Coronary artery (tissue), 2 donors: ENCODE measurements around the gene KCNK2.

Experiments used
- DNase-seq: peaks from one replicate; pipeline ENCODE4 v3.0.0-alpha.2; 2017; ENCODE audit warnings: low spot score
- H3K27ac ChIP-seq, 2 donors: fragments of 200-600 bp; sonication (generic); one replicate each; pipeline ENCODE4 v1.5.1; 2016 to 2019
- H3K4me3 ChIP-seq: fragments of 200-600 bp; sonication (generic); 2 replicates; pipeline ENCODE4 v1.5.1; 2016; ENCODE audit warnings: mild to moderate bottlenecking, moderate library complexity
- TF ChIP-seq, protein P1 (sequence below): fragments of 200-600 bp; sonication (generic); IDR thresholded peaks from one replicate; pipeline ENCODE4 v1.5.1; 2019; ENCODE audit warnings: antibody characterized with exemption

Gene KCNK2

DNA sequence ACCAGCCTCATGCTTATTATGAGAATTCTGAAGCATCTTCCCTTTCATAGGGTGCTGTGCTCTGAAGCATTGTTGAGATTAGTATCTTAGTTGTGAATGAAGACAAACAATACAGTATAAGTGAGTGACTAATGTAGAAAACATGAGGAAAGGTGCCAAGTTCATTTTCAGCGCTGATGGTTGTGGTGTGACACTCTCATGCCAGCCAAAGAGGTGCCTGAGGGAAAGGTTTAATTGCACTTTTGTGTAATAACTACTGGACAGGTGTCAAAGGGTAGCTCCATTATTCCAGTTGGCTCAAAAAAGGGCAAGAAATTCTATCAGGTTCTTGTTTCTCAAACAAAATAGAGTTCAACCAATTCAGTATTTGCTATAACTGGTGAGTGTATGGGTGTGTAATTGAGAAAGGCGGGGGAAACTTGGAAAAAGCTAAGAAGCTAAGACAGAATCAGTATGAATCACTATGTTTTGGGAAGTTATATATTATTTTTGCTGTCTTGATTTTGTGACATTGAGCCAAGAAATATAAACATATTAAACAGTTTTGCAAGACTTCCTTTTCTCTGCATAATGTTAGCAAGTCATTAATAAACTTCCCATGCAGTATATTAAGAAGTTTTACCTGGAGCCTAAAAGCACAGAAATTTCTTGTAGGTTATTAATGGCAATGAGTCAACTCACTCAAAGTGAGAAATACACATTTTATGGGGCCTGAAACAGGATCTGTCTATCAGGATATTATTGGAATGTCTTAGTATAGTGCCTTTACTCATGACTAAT is 31.8 kb downstream of the KCNK2 start:
- TF ChIP-seq, protein P1, sequence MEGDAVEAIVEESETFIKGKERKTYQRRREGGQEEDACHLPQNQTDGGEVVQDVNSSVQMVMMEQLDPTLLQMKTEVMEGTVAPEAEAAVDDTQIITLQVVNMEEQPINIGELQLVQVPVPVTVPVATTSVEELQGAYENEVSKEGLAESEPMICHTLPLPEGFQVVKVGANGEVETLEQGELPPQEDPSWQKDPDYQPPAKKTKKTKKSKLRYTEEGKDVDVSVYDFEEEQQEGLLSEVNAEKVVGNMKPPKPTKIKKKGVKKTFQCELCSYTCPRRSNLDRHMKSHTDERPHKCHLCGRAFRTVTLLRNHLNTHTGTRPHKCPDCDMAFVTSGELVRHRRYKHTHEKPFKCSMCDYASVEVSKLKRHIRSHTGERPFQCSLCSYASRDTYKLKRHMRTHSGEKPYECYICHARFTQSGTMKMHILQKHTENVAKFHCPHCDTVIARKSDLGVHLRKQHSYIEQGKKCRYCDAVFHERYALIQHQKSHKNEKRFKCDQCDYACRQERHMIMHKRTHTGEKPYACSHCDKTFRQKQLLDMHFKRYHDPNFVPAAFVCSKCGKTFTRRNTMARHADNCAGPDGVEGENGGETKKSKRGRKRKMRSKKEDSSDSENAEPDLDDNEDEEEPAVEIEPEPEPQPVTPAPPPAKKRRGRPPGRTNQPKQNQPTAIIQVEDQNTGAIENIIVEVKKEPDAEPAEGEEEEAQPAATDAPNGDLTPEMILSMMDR, result no peak
- no peak overlapping the region for H3K4me3 ChIP-seq
- no peak for DNase-seq
- no peak overlapping the region for H3K27ac ChIP-seq

DNA sequence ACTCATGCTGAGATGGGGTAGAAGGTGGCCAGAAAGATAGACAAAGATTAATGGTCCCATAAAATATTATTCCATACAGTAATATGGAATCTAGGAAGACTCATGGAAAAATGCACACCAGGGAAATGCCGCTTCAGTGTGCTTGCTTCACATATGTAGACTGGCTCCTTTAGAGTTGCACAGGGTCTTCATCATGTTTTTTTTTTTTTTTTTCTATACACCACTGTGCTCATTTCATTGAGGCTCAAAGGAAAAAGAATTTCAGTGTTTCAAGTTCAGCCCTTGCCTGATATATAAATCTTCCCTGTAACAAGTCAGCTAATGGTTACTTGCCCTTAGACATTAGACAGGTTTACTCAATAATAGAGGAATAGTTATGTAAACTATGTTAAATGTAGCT is 33.2 kb downstream of the KCNK2 start:
- no peak overlapping the region for H3K27ac ChIP-seq
- no peak for DNase-seq
- H3K4me3 ChIP-seq, result no peak overlapping the region
- TF ChIP-seq, protein P1, result no peak

DNA sequence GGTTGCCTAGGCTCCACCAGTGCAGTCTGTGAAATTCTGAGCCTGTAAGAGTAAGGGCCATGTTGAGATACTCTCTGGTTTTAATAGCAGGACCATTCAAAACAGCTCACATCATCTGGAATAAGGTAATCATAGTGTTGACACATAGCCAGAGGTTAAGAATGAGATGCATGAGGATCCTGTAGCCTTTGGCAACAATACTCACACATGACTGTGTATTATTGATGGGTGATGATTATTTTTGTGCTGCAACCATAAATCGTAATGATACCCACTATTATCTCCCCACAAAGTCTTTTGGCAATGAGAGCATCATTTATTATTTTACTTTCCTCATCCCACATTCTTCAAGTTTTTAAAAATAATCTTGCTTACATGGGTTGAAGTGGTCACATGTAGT is 35.5 kb downstream of the KCNK2 start:
- no peak overlapping the region for H3K4me3 ChIP-seq
- no peak overlapping the region for H3K27ac ChIP-seq
- TF ChIP-seq, protein P1, result no peak
- DNase-seq, result no peak

DNA sequence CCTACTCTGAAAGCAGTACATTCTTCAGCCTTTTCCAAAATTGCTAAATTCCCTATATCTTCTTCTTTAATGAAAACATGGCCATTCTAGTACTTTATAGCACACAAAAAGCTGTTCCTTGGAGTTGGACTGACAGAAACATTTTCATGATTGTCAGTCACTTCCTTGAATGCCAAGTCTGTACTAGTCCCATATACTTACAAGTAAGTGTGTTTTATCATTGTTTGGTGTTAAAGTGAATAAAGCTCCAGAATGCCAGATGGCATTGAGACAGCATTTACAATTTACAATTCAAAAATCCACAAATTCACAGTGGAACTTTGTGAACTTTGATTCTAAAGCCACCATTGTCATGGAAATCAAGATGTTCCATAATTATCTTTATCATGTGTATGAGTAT is 36.5 kb downstream of the KCNK2 start:
- Histone ChIP-seq H3K4me3 (no peak overlapping the region), H3K27ac (no peak overlapping the region)
- DNase-seq, result no peak
- TF ChIP-seq, protein P1, result no peak

DNA sequence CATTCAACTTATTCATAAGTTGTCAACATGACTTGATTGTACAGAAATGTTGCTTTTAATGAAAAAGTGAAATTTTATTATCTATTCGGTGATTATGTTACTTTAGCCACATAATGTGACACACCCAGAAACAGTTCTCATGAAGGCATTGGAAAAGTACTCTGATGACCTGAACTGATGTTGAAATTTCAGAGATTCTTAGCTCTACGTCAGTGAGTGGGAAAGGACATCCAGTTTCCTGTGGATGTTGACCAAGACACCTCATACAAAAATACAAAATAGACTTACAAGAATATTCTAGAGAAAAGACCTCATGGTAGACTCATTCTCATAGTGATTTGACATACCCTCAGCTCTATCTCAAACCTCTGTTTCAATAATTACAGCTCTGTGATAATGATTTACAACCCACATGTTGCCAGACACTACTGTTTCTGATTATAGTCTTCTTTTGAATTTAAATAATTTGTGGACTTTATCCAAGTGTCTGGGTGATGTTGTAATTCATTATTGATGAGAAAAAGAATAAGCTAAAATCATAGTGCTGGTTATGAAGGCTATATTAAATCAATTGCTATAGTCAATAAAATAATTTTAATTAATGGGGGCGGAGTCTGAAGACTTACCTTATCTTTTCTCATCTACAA is 37.3 kb downstream of the KCNK2 start:
- TF ChIP-seq, protein P1, result no peak
- no peak for DNase-seq
- no peak overlapping the region for H3K27ac ChIP-seq

DNA sequence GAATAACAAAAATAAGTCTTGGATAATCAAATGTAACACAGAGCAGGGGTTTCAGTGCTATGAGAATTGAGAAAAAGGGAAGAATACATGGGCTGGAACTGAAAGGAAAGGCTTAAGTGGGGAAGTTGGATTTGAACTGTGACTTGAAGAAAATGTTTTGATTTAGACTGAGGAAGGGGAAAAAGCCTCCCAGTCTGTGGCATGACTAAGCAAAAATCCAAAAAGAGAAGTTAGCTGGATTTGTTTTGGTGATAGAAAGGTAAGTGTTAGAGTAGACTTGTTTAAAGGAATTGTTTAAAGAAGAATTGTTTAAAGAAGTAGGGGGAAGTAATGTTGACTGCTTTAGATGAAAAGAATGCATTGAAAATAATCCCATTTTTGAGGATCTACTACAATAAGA is 46.0 kb downstream of the KCNK2 start:
- Histone ChIP-seq H3K4me3 (no peak overlapping the region), H3K27ac (no peak overlapping the region)
- TF ChIP-seq, protein P1, result no peak
- no peak for DNase-seq

More for the DNA sequence above, 37.3 kb downstream of the KCNK2 start:
- no peak overlapping the region for H3K4me3 ChIP-seq

DNA sequence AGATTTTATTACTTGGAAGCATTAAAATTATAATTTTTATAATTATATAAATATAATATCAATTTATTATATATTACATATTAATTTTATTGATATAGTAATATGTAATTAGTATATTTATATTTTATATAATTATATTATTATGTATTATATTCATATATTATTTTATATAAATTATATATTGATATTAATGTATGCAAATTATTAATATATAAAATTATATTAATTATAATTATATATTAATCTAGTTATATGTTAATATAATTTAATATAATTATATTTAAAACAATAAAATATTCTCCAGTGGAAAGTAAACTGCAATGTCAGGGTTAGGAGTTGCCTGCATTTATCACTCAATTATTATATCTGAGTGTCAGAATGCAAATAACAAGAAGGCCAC is 48.8 kb downstream of the KCNK2 start:
- Histone ChIP-seq H3K4me3 (no peak overlapping the region), H3K27ac (no peak overlapping the region)
- TF ChIP-seq, protein P1, result no peak
- DNase-seq, result no peak
